Measurements from ENCODE around the gene RILP.
A peak's percentile ranks its signal among the peaks of the same experiment; 100 is the strongest.

RILP gene

GRCh38 chr17:1648173-1648962 is 1.3 kb downstream of the RILP start:
- DNase-seq (ENCODE audit: low read depth) = peak; percentile 30

- no peak for DNase-seq (ENCODE audit: low read depth)
These were observed 1.9 kb downstream of the RILP start for GRCh38 chr17:1647802-1648171.

GRCh38 chr17:1646199-1646875 is 3.3 kb downstream of the RILP start:
- DNase-seq (ENCODE audit: low read depth) = no peak

- DNase-seq (ENCODE audit: low read depth) = no peak
These were observed 4.2 kb downstream of the RILP start, which contains the start of gene SCARF1 for GRCh38 chr17:1645207-1646171. Gene SCARF1 (minus strand): TSS chr17:1645732. CDS start chr17:1645697, 35 bp downstream.

GRCh38 chr17:1644493-1645206 is 5.0 kb downstream of the RILP start:
- DNase-seq (ENCODE audit: low read depth) = peak; percentile 70

GRCh38 chr17:1643999-1644492 is 5.6 kb downstream of the RILP start:
- DNase-seq (ENCODE audit: low read depth) = peak; percentile 48

GRCh38 chr17:1643293-1643998 is 6.2 kb downstream of the RILP start:
- DNase-seq (ENCODE audit: low read depth) = peak; percentile 28

- DNase-seq (ENCODE audit: low read depth) = no peak
These were observed 8.6 kb downstream of the RILP start for GRCh38 chr17:1641065-1641403.

GRCh38 chr17:1640329-1641064 is 9.2 kb downstream of the RILP start:
- no peak for DNase-seq (ENCODE audit: low read depth)

GRCh38 chr17:1639549-1640180 is 10.0 kb downstream of the RILP start:
- DNase-seq (ENCODE audit: low read depth) = no peak

GRCh38 chr17:1638624-1639300 is 10.9 kb downstream of the RILP start:
- DNase-seq (ENCODE audit: low read depth) = no peak

GRCh38 chr17:1638171-1638590 is 11.5 kb downstream of the RILP start:
- no peak for DNase-seq (ENCODE audit: low read depth)

GRCh38 chr17:1636732-1637285 is 12.9 kb downstream of the RILP start:
- DNase-seq (ENCODE audit: low read depth) = no peak

GRCh38 chr17:1635675-1636465 is 13.8 kb downstream of the RILP start:
- peak; percentile 19 for DNase-seq (ENCODE audit: low read depth)

GRCh38 chr17:1634841-1635650 is 14.6 kb downstream of the RILP start:
- DNase-seq (ENCODE audit: low read depth) = no peak

- DNase-seq (ENCODE audit: low read depth) = no peak
These were observed 19.0 kb downstream of the RILP start for GRCh38 chr17:1630662-1631061.
